Measurements from ENCODE around the gene PBX3. TPM values are rescaled to one million over a fixed set of nuclear protein-coding genes. Genes with fewer than 3 reads are reported as not detected.

Gene PBX3
- total RNA-seq, 1 donor from 2014 or later = 10.6 TPM

- TF ChIP-seq CTCF (IDR thresholded peaks at IDR 0.05; ENCODE audit: insufficient read depth, low read length, poor library complexity, severe bottlenecking) = no peak
- no peak for DNase-seq (ENCODE audit: low read depth)
- no peak overlapping the region for H3K4me3 ChIP-seq (ENCODE audit: low read depth, low read length)
- H3K27me3 ChIP-seq (ENCODE audit: control insufficient read depth, insufficient read depth, low read length) = no peaks in the 10 kb centered on the region
- no peaks in the 10 kb centered on the region for H3K36me3 ChIP-seq (ENCODE audit: control insufficient read depth, insufficient read depth, low read length)
These were observed 97.4 kb downstream of the PBX3 start for GRCh38 chr9:125844611-125845010.

GRCh38 chr9:125845271-125845808, 98.2 kb downstream of the PBX3 start:
- H3K4me3 ChIP-seq (ENCODE audit: low read depth, low read length) = no peak overlapping the region
- H3K27me3 ChIP-seq (ENCODE audit: control insufficient read depth, insufficient read depth, low read length) = no peaks in the 10 kb centered on the region
- no peaks in the 10 kb centered on the region for H3K36me3 ChIP-seq (ENCODE audit: control insufficient read depth, insufficient read depth, low read length)
- DNase-seq (ENCODE audit: low read depth) = no peak
- no peak for TF ChIP-seq CTCF (IDR thresholded peaks at IDR 0.05; ENCODE audit: insufficient read depth, low read length, poor library complexity, severe bottlenecking)

- TF ChIP-seq CTCF (IDR thresholded peaks at IDR 0.05; ENCODE audit: insufficient read depth, low read length, poor library complexity, severe bottlenecking) = no peak
- Histone ChIP-seq H3K27me3 (ENCODE audit: control insufficient read depth, insufficient read depth, low read length) (no peaks in the 10 kb centered on the region), H3K36me3 (ENCODE audit: control insufficient read depth, insufficient read depth, low read length) (no peaks in the 10 kb centered on the region), H3K4me3 (ENCODE audit: low read depth, low read length) (no peak overlapping the region)
- no peak for DNase-seq (ENCODE audit: low read depth)
These were observed 100.6 kb downstream of the PBX3 start for GRCh38 chr9:125847735-125848134.

- Histone ChIP-seq H3K4me3 (ENCODE audit: low read depth, low read length) (no peak overlapping the region), H3K27me3 (ENCODE audit: control insufficient read depth, insufficient read depth, low read length) (no peaks in the 10 kb centered on the region), H3K36me3 (ENCODE audit: control insufficient read depth, insufficient read depth, low read length) (no peaks in the 10 kb centered on the region)
- TF ChIP-seq CTCF (IDR thresholded peaks at IDR 0.05; ENCODE audit: insufficient read depth, low read length, poor library complexity, severe bottlenecking) = no peak
- DNase-seq (ENCODE audit: low read depth) = no peak
These were observed 103.0 kb downstream of the PBX3 start for GRCh38 chr9:125850106-125850632.

GRCh38 chr9:125850763-125851162, 103.6 kb downstream of the PBX3 start:
- Histone ChIP-seq H3K36me3 (ENCODE audit: control insufficient read depth, insufficient read depth, low read length) (no peaks in the 10 kb centered on the region), H3K4me3 (ENCODE audit: low read depth, low read length) (no peak overlapping the region), H3K27me3 (ENCODE audit: control insufficient read depth, insufficient read depth, low read length) (no peaks in the 10 kb centered on the region)
- no peak for TF ChIP-seq CTCF (IDR thresholded peaks at IDR 0.05; ENCODE audit: insufficient read depth, low read length, poor library complexity, severe bottlenecking)
- no peak for DNase-seq (ENCODE audit: low read depth)

- no peak overlapping the region for H3K4me3 ChIP-seq (ENCODE audit: low read depth, low read length)
- no peak for TF ChIP-seq CTCF (IDR thresholded peaks at IDR 0.05; ENCODE audit: insufficient read depth, low read length, poor library complexity, severe bottlenecking)
- H3K27me3 ChIP-seq (ENCODE audit: control insufficient read depth, insufficient read depth, low read length) = no peaks in the 10 kb centered on the region
- no peak for DNase-seq (ENCODE audit: low read depth)
- H3K36me3 ChIP-seq (ENCODE audit: control insufficient read depth, insufficient read depth, low read length) = no peaks in the 10 kb centered on the region
These were observed 104.8 kb downstream of the PBX3 start for GRCh38 chr9:125851979-125852378.

All from kidney epithelial cell (primary cell).